OCI-LY1 (cell line): ENCODE measurements around the gene TNNT3.

Source experiments
- H2AFZ ChIP-seq: fragments of 200-600 bp; sonication (generic), shearing (Covaris generic); 2 replicates; pipeline ENCODE4 v1.6.0; 2014; ENCODE audit warnings: antibody characterized with exemption, mild to moderate bottlenecking, low read length
- H3F3A ChIP-seq: fragments of 200-600 bp; sonication (generic), shearing (Covaris generic); 2 replicates; pipeline ENCODE4 v1.6.0; 2014; ENCODE audit warnings: mild to moderate bottlenecking, antibody characterized with exemption, low read length, moderate library complexity; ENCODE audit not compliant: insufficient read depth
- H3K27ac ChIP-seq: fragments of 200-600 bp; sonication (generic); 2 replicates; pipeline ENCODE4 v1.5.1; 2014; ENCODE audit warnings: low read length, mixed run types, mild to moderate bottlenecking, low read depth; ENCODE audit not compliant: poor library complexity, severe bottlenecking
- H3K27me3 ChIP-seq: fragments of 200-600 bp; sonication (generic); 2 replicates; pipeline ENCODE4 v1.6.0; 2014; ENCODE audit warnings: antibody characterized with exemption, mild to moderate bottlenecking, low read length, moderate library complexity; ENCODE audit not compliant: insufficient read depth
- H3K36me3 ChIP-seq: fragments of 200-600 bp; sonication (generic); 2 replicates; pipeline ENCODE4 v1.6.1; 2014; ENCODE audit warnings: mild to moderate bottlenecking, antibody characterized with exemption, low read length, moderate library complexity, mixed read lengths; ENCODE audit not compliant: insufficient read depth
- H3K4me1 ChIP-seq: fragments of 200-600 bp; sonication (generic); 2 replicates; pipeline ENCODE4 v1.5.1; 2014; ENCODE audit warnings: mild to moderate bottlenecking, low read length, moderate library complexity; ENCODE audit not compliant: insufficient read depth, severe bottlenecking
- H3K4me2 ChIP-seq: fragments of 200-600 bp; sonication (generic), shearing (Covaris generic); 2 replicates; pipeline ENCODE4 v1.6.1; 2014; ENCODE audit warnings: low read length
- H3K4me3 ChIP-seq: fragments of 200-600 bp; sonication (generic); 2 replicates; pipeline ENCODE4 v1.5.1; 2014; ENCODE audit warnings: low read length, low read depth, mild to moderate bottlenecking, mixed read lengths; ENCODE audit not compliant: poor library complexity, severe bottlenecking
- H3K79me2 ChIP-seq: fragments of 200-600 bp; shearing (Covaris generic); 2 replicates; pipeline ENCODE4 v1.6.1; 2016; ENCODE audit warnings: mixed run types, low read length, mixed read lengths; ENCODE audit not compliant: insufficient read depth
- H3K9ac ChIP-seq: fragments of 200-600 bp; sonication (generic), shearing (Covaris generic); 2 replicates; pipeline ENCODE4 v1.6.1; 2014; ENCODE audit warnings: mild to moderate bottlenecking, low read length, mixed read lengths
- H3K9me2 ChIP-seq: fragments of 200-600 bp; sonication (generic), shearing (Covaris generic); 2 replicates; pipeline ENCODE4 v1.6.1; 2014; ENCODE audit warnings: low read depth, mild to moderate bottlenecking, low read length, mixed read lengths
- H3K9me3 ChIP-seq: fragments of 200-600 bp; shearing (Covaris generic); 2 replicates; pipeline ENCODE4 v1.6.1; 2014; ENCODE audit warnings: low read length, mixed read lengths
- H4K20me1 ChIP-seq: fragments of 200-600 bp; sonication (generic), shearing (Covaris generic); 2 replicates; pipeline ENCODE4 v1.6.0; 2016; ENCODE audit warnings: mild to moderate bottlenecking, low read length; ENCODE audit not compliant: insufficient read depth
- EZH2 ChIP-seq: fragments of 200-600 bp; sonication (generic), shearing (Covaris generic); IDR thresholded peaks from 2 replicates; pipeline ENCODE4 v1.8.0; 2017; ENCODE audit warnings: borderline replicate concordance, mixed run types, mild to moderate bottlenecking, antibody characterized with exemption, low read length, moderate library complexity, mixed read lengths
- TF ChIP-seq, protein P1 (sequence below): fragments of 200-600 bp; sonication (generic), shearing (Covaris generic); IDR thresholded peaks from 2 replicates; pipeline ENCODE4 v1.5.1; 2017; ENCODE audit warnings: mild to moderate bottlenecking, antibody characterized with exemption, low read length, moderate library complexity, mixed read lengths

Gene TNNT3

DNA sequence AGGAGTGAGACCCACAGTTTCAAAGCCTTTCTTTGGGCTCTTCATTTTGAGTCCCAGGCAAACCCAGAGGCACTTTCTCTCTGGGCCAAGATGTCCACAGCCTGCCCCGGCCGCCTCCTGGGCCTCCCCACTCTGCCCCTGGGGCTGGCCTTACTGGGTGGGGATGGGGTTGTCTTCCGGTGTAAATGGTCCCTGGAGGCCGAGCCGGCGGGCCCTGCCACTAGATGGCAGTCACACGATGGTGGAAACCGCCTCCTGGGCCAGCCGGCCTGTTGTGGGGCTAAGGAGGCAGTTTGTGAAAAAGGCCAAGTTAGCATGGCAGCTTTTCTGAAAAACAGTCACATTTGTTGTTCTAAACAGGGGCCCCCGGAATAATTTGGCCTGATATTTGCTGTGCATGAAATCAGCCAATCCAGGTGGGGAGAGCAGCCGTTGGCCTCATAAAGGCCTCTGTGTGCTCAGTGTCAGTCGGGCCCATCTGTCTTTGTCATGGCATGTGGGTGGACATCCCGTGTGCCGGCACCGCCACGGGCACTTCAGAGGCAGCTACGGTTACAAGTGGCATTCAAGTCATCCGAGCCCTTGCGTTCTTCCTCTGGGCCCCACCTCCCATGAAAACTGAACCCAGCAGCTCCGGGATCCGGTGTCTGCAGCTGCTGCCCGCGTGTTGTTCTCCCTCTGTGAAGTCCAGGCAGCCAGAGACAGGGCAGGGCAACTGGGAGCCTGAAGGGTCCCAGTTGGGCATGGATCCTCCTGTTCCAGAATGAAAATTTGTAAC is 34.2 kb downstream of the TNNT3 start:
- Histone ChIP-seq H3F3A (no peaks in the 10 kb centered on the region), H3K27ac (no peak overlapping the region), H3K36me3 (no peaks in the 10 kb centered on the region), H3K27me3 (no peaks in the 10 kb centered on the region), H3K4me3 (no peak overlapping the region), H3K4me2 (no peak overlapping the region), H3K9me3 (no peaks in the 10 kb centered on the region), H3K9ac (no peak overlapping the region), H3K79me2 (no peaks in the 10 kb centered on the region), H3K9me2 (no peaks in the 10 kb centered on the region), H3K4me1 (no peaks in the 10 kb centered on the region), H2AFZ (no peak overlapping the region), H4K20me1 (no peaks in the 10 kb centered on the region)
- TF ChIP-seq, protein P1, sequence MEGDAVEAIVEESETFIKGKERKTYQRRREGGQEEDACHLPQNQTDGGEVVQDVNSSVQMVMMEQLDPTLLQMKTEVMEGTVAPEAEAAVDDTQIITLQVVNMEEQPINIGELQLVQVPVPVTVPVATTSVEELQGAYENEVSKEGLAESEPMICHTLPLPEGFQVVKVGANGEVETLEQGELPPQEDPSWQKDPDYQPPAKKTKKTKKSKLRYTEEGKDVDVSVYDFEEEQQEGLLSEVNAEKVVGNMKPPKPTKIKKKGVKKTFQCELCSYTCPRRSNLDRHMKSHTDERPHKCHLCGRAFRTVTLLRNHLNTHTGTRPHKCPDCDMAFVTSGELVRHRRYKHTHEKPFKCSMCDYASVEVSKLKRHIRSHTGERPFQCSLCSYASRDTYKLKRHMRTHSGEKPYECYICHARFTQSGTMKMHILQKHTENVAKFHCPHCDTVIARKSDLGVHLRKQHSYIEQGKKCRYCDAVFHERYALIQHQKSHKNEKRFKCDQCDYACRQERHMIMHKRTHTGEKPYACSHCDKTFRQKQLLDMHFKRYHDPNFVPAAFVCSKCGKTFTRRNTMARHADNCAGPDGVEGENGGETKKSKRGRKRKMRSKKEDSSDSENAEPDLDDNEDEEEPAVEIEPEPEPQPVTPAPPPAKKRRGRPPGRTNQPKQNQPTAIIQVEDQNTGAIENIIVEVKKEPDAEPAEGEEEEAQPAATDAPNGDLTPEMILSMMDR, result no peak
- no peak for TF ChIP-seq EZH2

DNA sequence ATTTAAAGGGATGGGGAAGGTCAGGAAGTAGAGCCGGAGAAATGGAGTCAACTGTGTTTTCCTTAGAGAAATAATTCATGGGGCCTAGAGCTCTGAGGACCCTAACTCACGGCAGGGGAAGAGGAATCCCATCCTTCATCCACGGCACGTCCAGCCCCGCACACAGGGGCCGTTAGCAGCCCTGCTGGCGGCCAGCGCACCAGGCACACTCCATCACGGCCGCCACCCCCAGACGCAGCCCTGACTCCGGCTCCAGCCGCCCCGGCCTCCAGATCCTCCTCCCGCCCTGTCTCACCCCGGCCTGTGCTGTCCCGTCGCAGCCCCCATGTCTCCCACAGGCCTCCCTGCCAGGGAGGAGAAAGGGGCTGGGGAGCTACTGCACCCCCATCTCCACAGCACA is 38.9 kb downstream of the TNNT3 start:
- no peak overlapping the region for H2AFZ ChIP-seq
- H3K79me2 ChIP-seq, result no peaks in the 10 kb centered on the region
- H3K9me2 ChIP-seq, result no peaks in the 10 kb centered on the region
- H3K9ac ChIP-seq, result no peak overlapping the region
- no peaks in the 10 kb centered on the region for H3K27me3 ChIP-seq
- no peaks in the 10 kb centered on the region for H3K36me3 ChIP-seq
- no peaks in the 10 kb centered on the region for H3F3A ChIP-seq
- H3K9me3 ChIP-seq, result no peaks in the 10 kb centered on the region
- H3K4me3 ChIP-seq, result no peak overlapping the region
- H3K4me1 ChIP-seq, result no peaks in the 10 kb centered on the region
- no peak overlapping the region for H3K4me2 ChIP-seq
- no peaks in the 10 kb centered on the region for H4K20me1 ChIP-seq
- TF ChIP-seq, protein P1, result no peak
- TF ChIP-seq EZH2, result no peak
- no peak overlapping the region for H3K27ac ChIP-seq

DNA sequence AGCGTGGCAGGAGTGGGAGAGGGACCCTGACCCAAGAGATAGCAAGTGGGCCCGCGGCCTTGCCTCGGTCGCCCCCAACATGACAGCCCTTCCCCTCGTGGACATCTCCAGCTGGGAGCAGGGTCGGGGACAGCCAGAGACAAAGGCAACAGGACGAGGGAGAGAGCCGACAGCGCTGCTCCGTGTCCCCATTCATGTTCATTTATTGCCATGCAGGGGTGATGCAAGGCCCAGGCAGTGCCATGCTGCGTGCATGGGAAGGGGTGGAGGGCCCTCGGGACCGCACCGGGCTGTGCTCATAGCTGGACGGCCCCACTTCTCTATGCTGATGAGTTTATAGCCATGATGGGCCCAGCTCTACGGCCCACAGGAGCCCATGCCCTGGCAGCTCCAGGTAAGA is 40.3 kb downstream of the TNNT3 start:
- H3K9me3 ChIP-seq, result no peaks in the 10 kb centered on the region
- no peak overlapping the region for H2AFZ ChIP-seq
- H3K4me2 ChIP-seq, result no peak overlapping the region
- H4K20me1 ChIP-seq, result no peaks in the 10 kb centered on the region
- no peaks in the 10 kb centered on the region for H3K4me1 ChIP-seq
- no peaks in the 10 kb centered on the region for H3K9me2 ChIP-seq
- H3K4me3 ChIP-seq, result no peak overlapping the region
- no peak for TF ChIP-seq EZH2
- TF ChIP-seq, protein P1, result no peak
- no peaks in the 10 kb centered on the region for H3F3A ChIP-seq
- no peaks in the 10 kb centered on the region for H3K27me3 ChIP-seq
- no peaks in the 10 kb centered on the region for H3K79me2 ChIP-seq
- no peak overlapping the region for H3K9ac ChIP-seq
- no peaks in the 10 kb centered on the region for H3K36me3 ChIP-seq
- no peak overlapping the region for H3K27ac ChIP-seq
